CD1c-positive myeloid dendritic cell (primary cell): ENCODE data around the gene GSE1.

Source experiments
- DNase-seq: peaks from one replicate; pipeline ENCODE4 v3.0.0-alpha.2; 2016; ENCODE audit errors: extremely low spot score

GSE1 gene

GRCh38 chr16:85573696-85574641 lies 39.2 kb upstream of the GSE1 start:
- DNase-seq = peak; percentile 48

GRCh38 chr16:85574672-85575475 lies 38.2 kb upstream of the GSE1 start:
- no peak for DNase-seq

- DNase-seq = no peak
Observed at GRCh38 chr16:85575920-85576319, 37.2 kb upstream of the GSE1 start.

GRCh38 chr16:85576944-85577343 lies 36.2 kb upstream of the GSE1 start:
- no peak for DNase-seq

- no peak for DNase-seq
Observed at GRCh38 chr16:85577899-85578598, 35.1 kb upstream of the GSE1 start.

GRCh38 chr16:85578599-85578948 lies 34.5 kb upstream of the GSE1 start:
- no peak for DNase-seq

- DNase-seq = no peak
Observed at GRCh38 chr16:85579191-85579590, 33.9 kb upstream of the GSE1 start.

GRCh38 chr16:85579923-85580580 lies 33.1 kb upstream of the GSE1 start:
- no peak for DNase-seq

GRCh38 chr16:85580684-85581083 lies 32.4 kb upstream of the GSE1 start:
- no peak for DNase-seq

- no peak for DNase-seq
Observed at GRCh38 chr16:85582229-85582991, 30.7 kb upstream of the GSE1 start.

- DNase-seq = no peak
Observed at GRCh38 chr16:85583491-85584181, 29.5 kb upstream of the GSE1 start.

GRCh38 chr16:85584267-85584666 lies 28.9 kb upstream of the GSE1 start:
- DNase-seq = no peak

- no peak for DNase-seq
Observed at GRCh38 chr16:85584819-85585282, 28.3 kb upstream of the GSE1 start.

GRCh38 chr16:85585711-85586110 lies 27.4 kb upstream of the GSE1 start:
- DNase-seq = no peak

- DNase-seq = no peak
Observed at GRCh38 chr16:85586380-85587104, 26.6 kb upstream of the GSE1 start.

GRCh38 chr16:85587762-85588556 lies 25.2 kb upstream of the GSE1 start:
- no peak for DNase-seq

- no peak for DNase-seq
Observed at GRCh38 chr16:85588562-85589503, 24.3 kb upstream of the GSE1 start.
